Fibroblast of skin of left quadriceps (primary cell): ENCODE data around the gene CIAO2B.

Experiments
- DNase-seq, 2 experiments: peaks; one replicate each; pipeline ENCODE4 v3.0.0-alpha.2; 2013; ENCODE audit warnings: low read depth in 2 of 2

CIAO2B gene

DNA sequence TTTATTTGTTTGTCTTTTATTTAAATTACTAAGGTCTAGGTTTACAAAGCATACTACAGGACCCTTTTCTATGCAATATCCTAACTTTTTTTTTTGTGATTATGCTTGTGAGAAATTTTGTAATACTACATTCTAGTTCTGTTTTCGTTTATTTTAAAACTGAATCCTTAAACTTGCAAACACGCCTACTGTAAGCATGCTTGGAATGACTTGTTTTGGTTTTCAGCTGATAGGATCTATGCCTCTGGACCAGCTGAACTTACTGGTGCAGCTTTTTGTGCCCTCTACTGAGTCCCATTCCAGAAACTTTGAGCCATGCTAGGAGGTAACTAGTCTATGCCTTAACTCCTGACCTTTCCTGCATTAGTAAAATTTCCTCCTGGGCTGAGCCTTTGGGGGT is 47.9 kb downstream of the CIAO2B start:
- no peak for DNase-seq

DNA sequence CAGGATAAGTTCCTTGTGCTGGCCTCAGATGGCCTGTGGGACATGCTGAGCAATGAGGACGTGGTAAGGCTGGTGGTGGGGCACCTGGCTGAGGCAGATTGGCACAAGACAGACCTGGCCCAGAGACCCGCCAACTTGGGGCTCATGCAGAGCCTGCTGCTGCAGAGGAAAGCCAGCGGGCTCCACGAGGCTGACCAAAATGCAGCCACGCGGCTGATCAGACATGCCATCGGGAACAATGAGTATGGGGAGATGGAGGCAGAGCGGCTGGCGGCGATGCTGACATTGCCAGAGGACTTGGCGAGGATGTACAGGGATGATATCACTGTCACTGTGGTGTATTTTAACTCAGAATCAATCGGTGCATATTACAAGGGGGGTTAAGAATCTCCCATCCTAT is 48.7 kb downstream of the CIAO2B start:
- no peak for DNase-seq

DNA sequence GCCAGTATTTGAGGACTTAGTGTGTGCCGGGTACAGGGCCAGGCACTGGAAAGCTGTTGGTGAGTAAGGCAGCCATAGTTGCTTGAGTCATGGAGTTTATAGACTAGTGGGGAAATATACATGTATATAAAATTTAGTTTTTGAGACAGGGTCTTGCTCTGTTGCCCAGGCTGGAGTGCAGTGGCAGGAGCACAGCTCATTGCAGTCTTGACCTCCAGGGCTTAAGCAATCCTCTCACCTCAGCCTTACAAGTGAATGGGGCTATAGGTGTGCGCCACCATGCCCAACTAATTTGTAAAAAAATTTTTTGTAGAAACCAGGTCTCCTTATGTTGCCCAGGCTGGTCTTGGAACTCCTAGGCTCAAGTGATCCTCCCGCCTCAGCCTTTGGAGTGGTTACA is 51.5 kb downstream of the CIAO2B start:
- DNase-seq = no peak
